Measurements from ENCODE around the gene MAGI2.

- TF ChIP-seq EZH2 (IDR thresholded peaks at IDR 0.05; ENCODE audit: borderline replicate concordance, low read depth, low read length, poor library complexity, severe bottlenecking) (no peak), CTCF (conservative IDR thresholded peaks at IDR 0.05; ENCODE audit: low read depth, low read length) (no peak)
These were observed 776.1 kb downstream of the MAGI2 start for GRCh38 chr7:78677391-78677790.

Data from A673 (cell line).